ENCODE results near the gene TMEM120B.
A peak's percentile ranks its signal among the peaks of the same experiment; 100 is the strongest.

TMEM120B gene

GRCh38 chr12:121775501-121775900 is 62.9 kb downstream of the TMEM120B start:
- Histone ChIP-seq H3K27ac (no peak overlapping the region), H3K4me3 (no peak overlapping the region)
- no peak for TF ChIP-seq CTCF (IDR thresholded peaks at IDR 0.05)
- no peak for DNase-seq (ENCODE audit: low spot score)

GRCh38 chr12:121776190-121777098 is 63.9 kb downstream of the TMEM120B start:
- H3K27ac ChIP-seq = no peak overlapping the region
- H3K4me3 ChIP-seq = no peak overlapping the region
- peak; percentile 70 for TF ChIP-seq CTCF (IDR thresholded peaks at IDR 0.05)
- no peak for DNase-seq (ENCODE audit: low spot score)

GRCh38 chr12:121778567-121779421 is 66.2 kb downstream of the TMEM120B start:
- no peak overlapping the region for H3K27ac ChIP-seq
- no peak overlapping the region for H3K4me3 ChIP-seq
- TF ChIP-seq CTCF (IDR thresholded peaks at IDR 0.05) = no peak
- DNase-seq (ENCODE audit: low spot score) = no peak

GRCh38 chr12:121779422-121779895 is 66.9 kb downstream of the TMEM120B start:
- no peak overlapping the region for H3K27ac ChIP-seq
- TF ChIP-seq CTCF (IDR thresholded peaks at IDR 0.05) = no peak
- no peak for DNase-seq (ENCODE audit: low spot score)
- no peak overlapping the region for H3K4me3 ChIP-seq

GRCh38 chr12:121780429-121780828 is 67.9 kb downstream of the TMEM120B start:
- TF ChIP-seq CTCF (IDR thresholded peaks at IDR 0.05) = no peak
- no peak overlapping the region for H3K27ac ChIP-seq

GRCh38 chr12:121781484-121781997 is 69.0 kb downstream of the TMEM120B start:
- TF ChIP-seq CTCF (IDR thresholded peaks at IDR 0.05) = no peak
- no peak for DNase-seq (ENCODE audit: low spot score)
- H3K4me3 ChIP-seq = no peak overlapping the region
- H3K27ac ChIP-seq = peak overlapping the region in 1 of 2 donors; percentile 15

More at GRCh38 chr12:121780429-121780828, 67.9 kb downstream of the TMEM120B start:
- DNase-seq (ENCODE audit: low spot score) = no peak
- no peak overlapping the region for H3K4me3 ChIP-seq
